H1 (cell line): ENCODE results near the gene RGS3. TPM values are rescaled to one million over a fixed set of nuclear protein-coding genes. Genes with fewer than 3 reads are reported as not detected.

Experiments used
- CTCF ChIA-PET: fragments of 300-600 bp; sonication (Branson Sonifier 250); formaldehyde crosslinking; loops from one replicate; lab custom pipeline; 2021; ENCODE audit not compliant: partially characterized antibody; lab: Charles Lee
- POLR2A ChIA-PET: fragments of 300-600 bp; sonication (Branson Sonifier 250); formaldehyde crosslinking; loops from one replicate; lab custom pipeline; 2021; ENCODE audit warnings: inconsistent platforms; ENCODE audit not compliant: partially characterized antibody; lab: Charles Lee
- DNase-seq, 2 experiments: peaks; one replicate each; pipeline versions ENCODE4 v3.0.0 to v3.0.0-alpha.2; 2010 to 2022; ENCODE audit warnings: low spot score in 2 of 2, low read depth in 1 of 2, mixed read lengths in 1 of 2
- FAIRE-seq: peaks from 2 replicates; lab custom pipeline; 2011; peaks lifted over from hg19 to GRCh38; lab: Jason Lieb, UNC
- H2AFZ ChIP-seq: 2 replicates; pipeline ENCODE4 v1.8.1; 2012; ENCODE audit warnings: low read length, inconsistent platforms
- H2AK5ac ChIP-seq: 2 replicates; pipeline ENCODE4 v1.6.1; 2013; ENCODE audit warnings: low read depth, low read length
- H2BK120ac ChIP-seq: replicated peaks from 2 replicates; pipeline ENCODE3; 2013; ENCODE audit warnings: low read depth, low read length, inconsistent platforms
- H2BK12ac ChIP-seq: 2 replicates; pipeline ENCODE4 v1.6.1; 2013; ENCODE audit warnings: low read depth, low read length
- H2BK15ac ChIP-seq: 2 replicates; pipeline ENCODE4 v1.6.1; 2013; ENCODE audit warnings: low read length
- H2BK20ac ChIP-seq: 2 replicates; pipeline ENCODE4 v1.6.1; 2013; ENCODE audit warnings: low read length
- H2BK5ac ChIP-seq: 2 replicates; pipeline ENCODE4 v1.6.1; 2013; ENCODE audit warnings: low read depth, low read length
- H3K14ac ChIP-seq: 2 replicates; pipeline ENCODE4 v1.6.1; 2013; ENCODE audit warnings: inconsistent platforms; ENCODE audit not compliant: insufficient read length
- H3K18ac ChIP-seq: 2 replicates; pipeline ENCODE4 v1.6.1; 2013; ENCODE audit warnings: low read length; ENCODE audit errors: extremely low read depth
- H3K23ac ChIP-seq: 2 replicates; pipeline ENCODE4 v1.6.1; 2013; ENCODE audit warnings: inconsistent platforms; ENCODE audit not compliant: insufficient read length
- H3K23me2 ChIP-seq: 2 replicates; pipeline ENCODE4 v1.6.1; 2013; ENCODE audit warnings: low read depth, low read length
- H3K27ac ChIP-seq: 2 replicates; pipeline ENCODE4 v1.6.1; 2011; ENCODE audit warnings: low read depth, low read length, inconsistent platforms
- H3K27me3 ChIP-seq, 4 experiments: replicated peaks in 1 of 4; 1 replicate in 1 of 4; 2 replicates in 3 of 4; pipeline versions ENCODE4 v1.6.1 to v1.8.1; 2011 to 2013; ENCODE audit warnings: low read length in 3 of 4, mild to moderate bottlenecking in 3 of 4, inconsistent platforms in 2 of 4, mixed read lengths in 2 of 4, moderate library complexity in 1 of 4; ENCODE audit not compliant: control insufficient read depth in 3 of 4, insufficient read depth in 3 of 4; ENCODE audit errors: extremely low read depth in 1 of 4
- H3K36me3 ChIP-seq, 4 experiments: 2 replicates each; pipeline versions ENCODE4 v1.6.1 to v1.8.1; 2011 to 2013; ENCODE audit warnings: mild to moderate bottlenecking in 4 of 4, low read length in 3 of 4, moderate library complexity in 2 of 4, control low read depth in 1 of 4, inconsistent platforms in 1 of 4; ENCODE audit not compliant: insufficient read depth in 4 of 4, control insufficient read depth in 2 of 4
- H3K4ac ChIP-seq: replicated peaks from 2 replicates; pipeline ENCODE3; 2013; ENCODE audit warnings: low read length, low read depth, mixed read lengths, inconsistent platforms; ENCODE audit not compliant: insufficient read length
- H3K4me1 ChIP-seq, 4 experiments: replicated peaks in 1 of 4; 1 replicate in 1 of 4; 2 replicates in 3 of 4; pipeline versions ENCODE4 v1.6.1 to v1.8.1; 2011 to 2013; ENCODE audit warnings: low read length in 3 of 4, inconsistent platforms in 2 of 4, mixed read lengths in 1 of 4; ENCODE audit not compliant: insufficient read depth in 4 of 4, control insufficient read depth in 3 of 4
- H3K4me2 ChIP-seq, 2 experiments: 2 replicates each; pipeline versions ENCODE4 v1.6.1 to v1.8.1; 2011 to 2013; ENCODE audit warnings: low read depth in 2 of 2, low read length in 2 of 2, control low read depth in 1 of 2, inconsistent platforms in 1 of 2, mild to moderate bottlenecking in 1 of 2; ENCODE audit not compliant: insufficient read depth in 1 of 2
- H3K4me3 ChIP-seq, 4 experiments: fragments of 200-600, 300-600 bp in 1 of 4; sonication (generic), shearing (Covaris generic), sonication (Bioruptor Twin) in 1 of 4; 2 replicates each; pipeline versions ENCODE4 v1.5.1 to v1.8.1; 2011 to 2016; ENCODE audit warnings: low read length in 4 of 4, low read depth in 3 of 4, control low read depth in 2 of 4, inconsistent platforms in 2 of 4, mild to moderate bottlenecking in 2 of 4, mixed read lengths in 1 of 4, moderate library complexity in 1 of 4; ENCODE audit not compliant: insufficient read depth in 2 of 4; ENCODE audit errors: extremely low read depth in 1 of 4
- H3K56ac ChIP-seq: replicated peaks from 2 replicates; pipeline ENCODE3; 2013; ENCODE audit warnings: low read depth, mild to moderate bottlenecking, mixed read lengths, low read length, inconsistent platforms; ENCODE audit not compliant: insufficient read length
- H3K79me1 ChIP-seq: 2 replicates; pipeline ENCODE4 v1.6.1; 2013; ENCODE audit warnings: low read depth, low read length, control low read depth
- H3K79me2 ChIP-seq, 2 experiments: 2 replicates each; pipeline versions ENCODE4 v1.6.1 to v1.8.1; 2012 to 2013; ENCODE audit warnings: low read length in 2 of 2, mild to moderate bottlenecking in 2 of 2, inconsistent platforms in 1 of 2; ENCODE audit not compliant: insufficient read depth in 2 of 2, control insufficient read depth in 1 of 2
- H3K9ac ChIP-seq, 4 experiments: replicated peaks in 1 of 4; 1 replicate in 1 of 4; 2 replicates in 3 of 4; pipeline versions ENCODE4 v1.6.1 to v1.8.1; 2011 to 2013; ENCODE audit warnings: low read depth in 3 of 4, low read length in 3 of 4, control low read depth in 2 of 4, mild to moderate bottlenecking in 2 of 4, moderate library complexity in 2 of 4, inconsistent platforms in 1 of 4; ENCODE audit errors: extremely low read depth in 1 of 4
- H3K9me3 ChIP-seq, 2 experiments: 2 replicates each; pipeline versions ENCODE4 v1.6.1 to v1.8.1; 2012 to 2013; ENCODE audit warnings: mild to moderate bottlenecking in 2 of 2, moderate library complexity in 2 of 2, control low read depth in 1 of 2, inconsistent platforms in 1 of 2, low read depth in 1 of 2, low read length in 1 of 2, mixed read lengths in 1 of 2; ENCODE audit not compliant: insufficient read depth in 2 of 2
- H4K20me1 ChIP-seq, 2 experiments: replicated peaks in 1 of 2; 2 replicates each; pipeline versions ENCODE3 to v1.8.1; 2011 to 2013; ENCODE audit warnings: inconsistent platforms in 2 of 2, low read length in 2 of 2, mild to moderate bottlenecking in 1 of 2; ENCODE audit not compliant: insufficient read depth in 2 of 2, control insufficient read depth in 1 of 2
- H4K5ac ChIP-seq: 2 replicates; pipeline ENCODE4 v1.6.1; 2013; ENCODE audit warnings: low read length, low read depth, mixed read lengths, inconsistent platforms; ENCODE audit not compliant: insufficient read length
- H4K8ac ChIP-seq: 2 replicates; pipeline ENCODE4 v1.8.0; 2013; ENCODE audit warnings: mild to moderate bottlenecking, moderate library complexity, low read length, inconsistent platforms; ENCODE audit not compliant: insufficient read depth; ENCODE audit errors: extremely low read depth
- H4K91ac ChIP-seq: replicated peaks from 2 replicates; pipeline ENCODE3; 2013; ENCODE audit warnings: low read length, mixed read lengths, inconsistent platforms; ENCODE audit not compliant: insufficient read length
- BCL11A ChIP-seq, 2 experiments: IDR thresholded peaks; one replicate each; pipeline ENCODE4 v1.6.1; 2011; ENCODE audit warnings: low read depth in 2 of 2, low read length in 2 of 2, mild to moderate bottlenecking in 2 of 2
- CBX5 ChIP-seq: fragments of 300-800, 300-1000 bp; sonication (generic); IDR thresholded peaks from 2 replicates; pipeline ENCODE4 v1.7.1; 2016; ENCODE audit warnings: antibody characterized with exemption, low read length, low read depth
- CREB1 ChIP-seq: IDR thresholded peaks from 2 replicates; pipeline ENCODE4 v1.6.1; 2012; ENCODE audit warnings: inconsistent platforms
- NANOG ChIP-seq: IDR thresholded peaks from 2 replicates; pipeline ENCODE4 v1.6.1; 2011; ENCODE audit warnings: low read length, low read depth, mild to moderate bottlenecking, inconsistent platforms; ENCODE audit not compliant: insufficient read depth, poor library complexity, severe bottlenecking
- POLR2A ChIP-seq, 2 experiments: IDR thresholded peaks; 1 replicate in 1 of 2; 2 replicates in 1 of 2; pipeline ENCODE4 v1.6.1; 2011; ENCODE audit warnings: low read depth in 2 of 2, low read length in 2 of 2, mild to moderate bottlenecking in 2 of 2; ENCODE audit errors: control extremely low read depth in 1 of 2
- RFX5 ChIP-seq: IDR thresholded peaks from 2 replicates; pipeline ENCODE4 v1.6.1; 2011; ENCODE audit warnings: low read depth, low read length, improper control_type of control experiment, borderline replicate concordance
- RXRA ChIP-seq: IDR thresholded peaks from 2 replicates; pipeline ENCODE4 v1.6.1; 2011; ENCODE audit warnings: low read depth, mild to moderate bottlenecking, low read length, moderate library complexity; ENCODE audit not compliant: insufficient read depth
- TBP ChIP-seq: IDR thresholded peaks from 2 replicates; pipeline ENCODE4 v1.6.1; 2011; ENCODE audit warnings: low read depth, low read length, improper control_type of control experiment
- ZNF274 ChIP-seq: IDR thresholded peaks from 2 replicates; pipeline ENCODE4 v1.7.0; 2012; ENCODE audit warnings: low read length, borderline replicate concordance; ENCODE audit errors: extremely low read depth
- WGBS, 2 experiments: shearing (Covaris generic) in 1 of 2; methylation state at CpG; one replicate each; pipeline versions ENCODE4 v1.1.6 to v1.1.7; 2013 to 2015; ENCODE audit warnings: low lambda C conversion rate in 2 of 2, mixed read lengths in 2 of 2, inconsistent platforms in 1 of 2, low coverage in 1 of 2, missing lambda C conversion rate in 1 of 2; ENCODE audit not compliant: insufficient replicate concordance in 2 of 2, insufficient coverage in 1 of 2, insufficient read length in 1 of 2; ENCODE audit errors: extremely low coverage in 1 of 2, missing lambda C conversion rate in 1 of 2; 5-methylcytosine and 5-hydroxymethylcytosine counted together
- polyA plus RNA-seq, 7 experiments: library from polyadenylated mRNA; depleted of rRNA in 3 of 7; stranded (reverse) in 5 of 7; unstranded in 2 of 7; fragments of >200 nt in 5 of 7; fragments of 200-250 nt in 2 of 7; gene quantifications; 1 replicate in 5 of 7; 2 replicates in 1 of 7; 4 replicates in 1 of 7; pipeline versions ENCODE4 v1.2.1 to v1.2.3, GENCODE V29; 2011 to 2013; ENCODE audit warnings: missing spikeins in 2 of 7, mixed read lengths in 2 of 7
- total RNA-seq: library from RNA; stranded (reverse); fragmentation: NEBNext Ultra II Directional; extraction: Animal tissue kit (Norgen Biotek cat#: 25700); gene quantifications from 2 replicates; pipeline ENCODE4 v1.2.1, GENCODE V29; 2021
- TF ChIP-seq, protein P1 (sequence below): IDR thresholded peaks from 2 replicates; pipeline ENCODE4 v1.6.1; 2011; ENCODE audit warnings: low read length, improper control_type of control experiment
- TF ChIP-seq, protein P2 (sequence below), 3 experiments: IDR thresholded peaks; 1 replicate in 2 of 3; 2 replicates in 1 of 3; pipeline versions ENCODE4 v1.5.1 to v1.6.1; 2011; ENCODE audit warnings: low read length in 3 of 3, mild to moderate bottlenecking in 3 of 3, inconsistent platforms in 2 of 3, low read depth in 1 of 3, moderate library complexity in 1 of 3; ENCODE audit not compliant: insufficient read depth in 1 of 3; ENCODE audit errors: control extremely low read depth in 1 of 3

Gene RGS3
- total and polyA plus RNA-seq, 2 of the 8 experiments (the other 6 are each of a cell fraction or from before 2014, with no cell fraction given): 12.6 to 18.2 TPM

DNA sequence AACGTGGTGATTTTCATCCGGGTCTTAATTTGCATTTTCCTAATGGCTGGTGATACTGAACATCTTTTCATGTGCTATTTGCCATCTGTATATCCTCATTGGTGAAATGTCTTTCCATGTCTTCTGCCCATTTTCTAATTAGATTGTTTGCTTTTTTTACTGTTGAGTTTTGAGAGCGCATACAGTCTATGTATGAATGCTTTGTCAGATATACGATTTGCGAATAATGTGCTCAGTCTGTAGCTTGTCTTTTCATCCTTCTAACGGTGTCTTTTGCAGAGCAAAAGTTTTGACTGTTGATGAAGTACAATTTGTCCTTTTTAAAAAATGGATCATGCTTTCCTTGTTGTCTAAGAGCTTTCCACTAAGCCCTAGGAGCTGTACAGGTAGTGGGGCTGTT, 143.0 kb downstream of the RGS3 start:
- H2BK5ac ChIP-seq: no peak overlapping the region
- no peak overlapping the region for H2AFZ ChIP-seq
- H2BK120ac ChIP-seq: no peak overlapping the region
- H3K23me2 ChIP-seq: no peaks in the 10 kb centered on the region
- no peak overlapping the region for H3K18ac ChIP-seq
- H3K36me3 ChIP-seq: no peaks in the 10 kb centered on the region
- H3K79me2 ChIP-seq: no peaks in the 10 kb centered on the region
- no peak overlapping the region for H2BK15ac ChIP-seq
- no peak overlapping the region for H4K5ac ChIP-seq
- FAIRE-seq (no peak), DNase-seq (no peak)
- no peaks in the 10 kb centered on the region for H3K79me1 ChIP-seq
- no peak overlapping the region for H4K91ac ChIP-seq
- peaks cover 10 to 30% (median 21%) of the 10 kb centered on the region in 4 experiments for H3K4me1 ChIP-seq
- no peaks in the 10 kb centered on the region for H3K27me3 ChIP-seq
- no peak overlapping the region for H2AK5ac ChIP-seq
- H3K4ac ChIP-seq: no peak overlapping the region
- POLR2A ChIA-PET: interaction anchor here (2.5 kb wide), 1 partner anchor 12 kb away, joined by 14 read pairs; no protein-coding TSS in a partner anchor
- WGBS, 2 experiments: 92% methylated on average over 6 of the region's 6 CpGs; no CpG with 5 or more reads in 1 of the 2 experiments
- no peak overlapping the region for H3K9ac ChIP-seq
- H3K9me3 ChIP-seq: no peaks in the 10 kb centered on the region
- no peak overlapping the region for H3K23ac ChIP-seq
- CTCF ChIA-PET: interaction anchor here (0.7 to 28.3 kb wide), 7 partner anchors 10 to 205 kb away, joined by 3 to 1065 read pairs (median 4); partner anchors contain the start of gene ALAD
- H4K8ac ChIP-seq: no peak overlapping the region
- no peak overlapping the region for H3K27ac ChIP-seq
- H4K20me1 ChIP-seq: no peaks in the 10 kb centered on the region
- H2BK20ac ChIP-seq: no peak overlapping the region
- no peak overlapping the region for H3K14ac ChIP-seq
- H3K4me3 ChIP-seq: no peak overlapping the region
- H3K56ac ChIP-seq: no peak overlapping the region
- no peak overlapping the region for H2BK12ac ChIP-seq
- no peak overlapping the region for H3K4me2 ChIP-seq
- TF ChIP-seq CBX5 (no peak), TBP (no peak), BCL11A (IDR thresholded peaks at IDR 0.05; ENCODE audit: low read depth in 2 of 2, low read length in 2 of 2) (no peak), POLR2A (IDR thresholded peaks at IDR 0.05; ENCODE audit: control extremely low read depth in 1 of 2, low read depth in 2 of 2, low read length in 2 of 2) (no peak), RFX5 (no peak), CREB1 (no peak), ZNF274 (no peak), RXRA (no peak), NANOG (no peak)
- TF ChIP-seq, protein P1, sequence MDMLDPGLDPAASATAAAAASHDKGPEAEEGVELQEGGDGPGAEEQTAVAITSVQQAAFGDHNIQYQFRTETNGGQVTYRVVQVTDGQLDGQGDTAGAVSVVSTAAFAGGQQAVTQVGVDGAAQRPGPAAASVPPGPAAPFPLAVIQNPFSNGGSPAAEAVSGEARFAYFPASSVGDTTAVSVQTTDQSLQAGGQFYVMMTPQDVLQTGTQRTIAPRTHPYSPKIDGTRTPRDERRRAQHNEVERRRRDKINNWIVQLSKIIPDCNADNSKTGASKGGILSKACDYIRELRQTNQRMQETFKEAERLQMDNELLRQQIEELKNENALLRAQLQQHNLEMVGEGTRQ: no peak
- TF ChIP-seq, protein P2, sequence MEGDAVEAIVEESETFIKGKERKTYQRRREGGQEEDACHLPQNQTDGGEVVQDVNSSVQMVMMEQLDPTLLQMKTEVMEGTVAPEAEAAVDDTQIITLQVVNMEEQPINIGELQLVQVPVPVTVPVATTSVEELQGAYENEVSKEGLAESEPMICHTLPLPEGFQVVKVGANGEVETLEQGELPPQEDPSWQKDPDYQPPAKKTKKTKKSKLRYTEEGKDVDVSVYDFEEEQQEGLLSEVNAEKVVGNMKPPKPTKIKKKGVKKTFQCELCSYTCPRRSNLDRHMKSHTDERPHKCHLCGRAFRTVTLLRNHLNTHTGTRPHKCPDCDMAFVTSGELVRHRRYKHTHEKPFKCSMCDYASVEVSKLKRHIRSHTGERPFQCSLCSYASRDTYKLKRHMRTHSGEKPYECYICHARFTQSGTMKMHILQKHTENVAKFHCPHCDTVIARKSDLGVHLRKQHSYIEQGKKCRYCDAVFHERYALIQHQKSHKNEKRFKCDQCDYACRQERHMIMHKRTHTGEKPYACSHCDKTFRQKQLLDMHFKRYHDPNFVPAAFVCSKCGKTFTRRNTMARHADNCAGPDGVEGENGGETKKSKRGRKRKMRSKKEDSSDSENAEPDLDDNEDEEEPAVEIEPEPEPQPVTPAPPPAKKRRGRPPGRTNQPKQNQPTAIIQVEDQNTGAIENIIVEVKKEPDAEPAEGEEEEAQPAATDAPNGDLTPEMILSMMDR (IDR thresholded peaks at IDR 0.05; ENCODE audit: control extremely low read depth in 1 of 3, insufficient read depth in 1 of 3, low read depth in 1 of 3, low read length in 3 of 3): no peak
